ENCODE data around the gene ADAM10.
A peak's percentile ranks its signal among the peaks of the same experiment; 100 is the strongest.

The ADAM10 gene

GRCh38 chr15:58760385-58761009, 11.0 kb upstream of the ADAM10 start:
- DNase-seq (ENCODE audit: extremely low read depth in 1 of 2, low read depth in 1 of 2): no peak

DNA sequence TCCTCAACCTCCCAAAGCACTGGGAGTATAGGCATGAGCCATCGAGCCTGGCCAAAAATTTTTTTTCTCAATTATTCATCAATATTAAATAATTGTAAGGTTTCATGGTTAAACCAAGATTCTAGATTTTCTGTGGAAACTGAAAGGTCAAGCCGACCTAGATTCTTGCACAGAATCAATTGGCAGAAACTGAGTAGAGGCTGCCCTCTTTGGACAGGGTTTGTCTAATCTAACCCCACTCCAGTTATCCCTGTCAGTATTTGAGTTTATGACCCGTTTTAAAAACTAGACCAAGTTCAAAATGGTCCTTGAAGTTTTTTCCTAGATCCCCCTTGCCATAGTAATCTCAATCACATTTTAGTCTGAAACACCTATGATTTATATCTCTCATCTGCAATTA, 8.6 kb upstream of the ADAM10 start:
- DNase-seq (ENCODE audit: extremely low read depth in 1 of 2, low read depth in 1 of 2): no peak

GRCh38 chr15:58755956-58756355, 6.4 kb upstream of the ADAM10 start:
- no peak for DNase-seq (ENCODE audit: extremely low read depth in 1 of 2, low read depth in 1 of 2)

DNA sequence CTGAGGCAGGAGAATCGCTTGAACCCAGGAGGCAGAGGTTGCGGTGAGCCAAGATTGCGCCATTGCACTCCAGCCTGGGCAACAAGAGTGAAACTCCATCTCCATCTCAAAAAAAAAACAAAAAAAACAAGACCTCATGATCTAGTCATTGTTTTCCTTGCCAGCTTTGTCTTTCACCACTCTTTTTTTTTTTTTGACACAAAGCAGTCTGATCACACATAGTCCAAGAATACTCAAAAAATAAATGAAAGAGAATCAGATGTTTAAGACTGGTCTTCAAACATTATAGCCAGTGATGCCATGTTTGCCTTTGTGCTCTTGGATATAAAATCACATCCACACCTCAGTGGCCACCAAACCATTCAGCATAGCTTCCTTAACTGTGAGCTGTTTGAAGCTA, 5.8 kb upstream of the ADAM10 start:
- no peak for DNase-seq (ENCODE audit: extremely low read depth in 1 of 2, low read depth in 1 of 2)

DNA sequence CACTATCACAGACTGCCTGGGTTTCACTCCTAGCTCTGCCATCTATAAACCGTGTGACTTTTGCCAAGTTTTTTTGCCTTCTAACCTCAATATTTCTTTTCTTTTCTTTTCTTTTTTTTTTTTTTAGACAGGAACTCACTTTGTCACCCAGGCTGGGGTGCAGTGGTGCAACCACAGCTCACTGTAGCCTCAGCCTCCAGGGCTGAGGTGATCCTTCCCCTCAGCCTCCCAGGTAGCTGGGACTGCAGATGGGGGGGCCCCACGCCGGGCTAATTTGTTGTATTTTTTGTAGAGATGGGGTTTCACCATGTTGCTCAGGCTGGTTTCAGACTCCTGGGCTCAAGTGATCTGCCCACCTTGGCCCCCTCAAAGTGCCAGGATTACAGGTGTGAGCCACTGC, 3.2 kb upstream of the ADAM10 start:
- DNase-seq (ENCODE audit: extremely low read depth in 1 of 2, low read depth in 1 of 2): no peak

- DNase-seq (ENCODE audit: extremely low read depth in 1 of 2, low read depth in 1 of 2): peak in 1 of 2 donors; percentile 18
Observed at GRCh38 chr15:58748852-58749531, 515 bp downstream of the ADAM10 start.

- DNase-seq (ENCODE audit: extremely low read depth in 1 of 2, low read depth in 1 of 2): no peak
Observed at GRCh38 chr15:58748040-58748851, 1.3 kb downstream of the ADAM10 start.

DNA sequence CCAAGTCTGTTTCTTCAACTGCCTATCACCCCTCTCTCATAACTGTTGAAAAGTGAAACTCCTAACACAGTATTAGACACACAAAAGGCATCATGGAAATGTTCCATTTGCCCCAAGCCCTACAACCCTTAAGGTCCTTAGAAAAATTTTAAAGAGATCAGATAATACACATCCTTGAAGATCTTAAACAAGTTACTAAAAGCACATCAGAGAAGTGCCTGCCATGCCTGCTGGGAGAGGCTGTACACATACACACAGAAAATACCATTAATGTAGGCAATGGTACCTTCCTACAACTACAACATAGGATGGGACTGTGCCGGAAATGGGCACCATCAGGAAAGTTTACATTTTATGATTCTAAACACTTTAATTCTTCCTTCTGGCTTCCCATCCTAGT, 3.3 kb downstream of the ADAM10 start:
- no peak for DNase-seq (ENCODE audit: extremely low read depth in 1 of 2, low read depth in 1 of 2)

GRCh38 chr15:58742819-58743502, 6.5 kb downstream of the ADAM10 start:
- no peak for DNase-seq (ENCODE audit: extremely low read depth in 1 of 2, low read depth in 1 of 2)

DNA sequence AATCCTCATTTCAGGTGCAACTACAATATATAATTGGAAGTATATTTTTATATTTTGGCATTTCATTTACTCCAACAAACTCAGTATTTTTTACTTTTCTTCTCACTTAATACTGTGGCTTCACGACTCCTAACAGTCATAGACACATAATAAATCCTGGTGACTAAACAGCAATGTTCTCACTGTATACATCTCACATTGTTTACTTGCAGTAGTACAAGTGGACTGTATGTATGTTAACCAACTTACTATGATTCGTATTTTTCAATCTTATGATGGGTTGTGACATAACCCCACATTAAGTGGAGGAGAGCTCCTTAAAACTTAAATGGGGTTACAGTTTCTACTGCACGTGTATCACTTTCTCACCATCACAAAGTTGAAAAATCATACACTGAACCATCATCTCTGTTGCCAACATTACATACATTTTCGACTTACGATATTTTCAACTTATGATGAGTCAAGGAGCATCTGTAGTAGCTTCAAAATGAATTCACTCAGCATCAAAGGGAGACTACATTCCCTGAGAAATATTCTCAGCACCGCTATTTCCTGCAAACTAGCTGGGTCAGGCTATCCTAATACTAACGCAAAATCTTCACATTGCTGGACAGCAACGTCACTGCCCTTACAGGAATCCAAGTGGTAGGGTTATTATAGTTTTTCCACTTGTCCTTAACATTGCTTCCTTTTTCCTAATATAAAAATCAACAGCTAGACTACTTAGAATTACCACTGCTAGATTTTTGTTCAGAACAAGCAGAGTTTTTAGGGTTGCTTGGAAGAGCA, 7.3 kb downstream of the ADAM10 start:
- DNase-seq (ENCODE audit: extremely low read depth in 1 of 2, low read depth in 1 of 2): no peak

DNA sequence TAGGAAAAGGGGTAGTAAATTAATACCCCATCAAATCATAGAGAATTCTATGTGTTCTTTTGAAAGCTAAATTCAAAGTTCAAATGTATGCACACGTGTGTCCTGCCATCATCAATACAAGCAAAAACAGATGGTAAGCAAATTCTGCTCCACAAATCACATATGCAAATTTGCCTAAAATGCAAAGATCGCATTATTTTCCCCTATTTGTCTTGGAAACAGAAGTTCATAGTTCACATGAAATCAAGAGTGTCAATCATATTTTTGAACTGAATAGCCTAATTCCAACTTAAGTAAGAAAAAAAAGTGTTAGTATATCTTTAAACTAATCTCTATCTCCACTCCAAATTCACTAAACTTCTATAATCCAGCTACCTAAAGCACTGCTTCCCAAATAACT, 8.5 kb downstream of the ADAM10 start:
- no peak for DNase-seq (ENCODE audit: extremely low read depth in 1 of 2, low read depth in 1 of 2)

DNA sequence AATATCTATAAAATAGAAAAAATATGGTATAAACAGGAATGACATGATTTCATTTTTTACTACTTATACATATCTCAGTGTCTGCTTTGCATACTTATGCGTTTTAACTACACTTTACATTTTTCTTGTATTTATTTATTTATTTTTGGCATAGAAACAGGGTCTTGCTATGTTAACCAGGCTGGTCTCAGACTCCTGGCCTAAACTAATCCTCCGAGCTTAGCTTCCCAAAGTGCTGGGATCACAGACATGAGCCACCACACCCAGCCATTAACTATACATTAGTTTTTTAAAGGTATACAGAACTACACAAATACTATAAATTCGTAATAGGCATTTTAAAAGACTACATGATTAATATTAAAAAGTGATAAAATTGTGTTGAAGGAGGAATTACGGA, 9.1 kb downstream of the ADAM10 start:
- DNase-seq (ENCODE audit: extremely low read depth in 1 of 2, low read depth in 1 of 2): no peak

DNA sequence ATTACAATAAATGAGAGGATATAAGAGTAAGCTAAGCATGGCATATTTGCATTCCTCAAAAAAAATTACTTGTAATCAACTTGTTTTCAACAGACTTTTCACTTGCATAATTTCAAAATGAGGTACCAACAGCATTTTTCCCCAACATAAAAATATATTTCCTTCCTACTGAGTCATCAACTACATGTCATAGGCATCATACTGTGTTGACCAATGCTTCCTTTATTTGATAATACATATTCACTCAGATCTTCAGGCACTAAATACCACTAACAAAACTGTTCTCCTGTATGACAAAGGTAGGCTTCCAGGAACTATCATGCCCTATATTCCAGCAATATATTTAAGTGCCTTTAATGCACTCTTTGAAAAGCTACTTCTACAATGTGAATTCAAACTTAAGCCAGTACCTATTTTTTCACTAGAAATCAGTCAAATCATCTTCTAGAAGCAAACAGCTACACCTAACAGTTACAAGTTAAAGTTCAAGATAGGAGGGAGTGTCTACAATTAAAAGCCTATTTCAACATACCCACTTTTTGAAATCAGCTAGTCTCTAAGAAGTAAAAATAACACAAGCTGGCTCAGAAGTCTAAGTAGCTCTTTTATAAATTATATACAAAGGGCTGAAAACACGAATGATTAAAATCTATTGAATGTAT, 11.3 kb downstream of the ADAM10 start:
- no peak for DNase-seq (ENCODE audit: extremely low read depth in 1 of 2, low read depth in 1 of 2)

- no peak for DNase-seq (ENCODE audit: extremely low read depth in 1 of 2, low read depth in 1 of 2)
Observed at GRCh38 chr15:58737298-58737697, 12.2 kb downstream of the ADAM10 start.

DNA sequence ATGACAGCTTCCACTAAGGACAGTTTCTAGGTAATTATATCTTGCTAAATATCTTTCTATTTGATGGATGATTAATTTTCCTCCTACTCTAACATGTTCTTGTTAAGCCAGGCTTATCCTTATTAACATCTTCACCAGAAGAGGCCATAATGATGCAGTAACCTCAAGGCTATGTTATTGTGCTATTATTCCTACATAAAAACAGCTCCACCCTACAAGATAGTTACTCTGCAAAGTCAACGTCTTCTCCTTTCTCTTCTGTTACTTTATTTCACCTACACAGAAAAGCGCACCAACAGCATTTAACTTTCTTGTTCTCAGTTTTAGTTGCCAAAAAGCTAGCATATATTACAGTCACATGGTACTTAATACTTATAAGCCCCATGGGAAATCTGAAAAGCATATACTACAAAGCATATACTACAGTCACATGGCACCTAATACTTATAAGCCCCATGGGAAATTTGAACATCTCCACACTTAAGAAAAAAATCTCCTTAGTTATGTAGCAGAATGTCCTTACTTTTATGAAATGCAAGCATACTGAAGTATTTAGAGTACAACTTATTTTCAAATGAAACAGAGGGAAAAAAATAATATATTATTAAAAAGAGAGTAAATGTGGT, 13.4 kb downstream of the ADAM10 start:
- no peak for DNase-seq (ENCODE audit: extremely low read depth in 1 of 2, low read depth in 1 of 2)

DNA sequence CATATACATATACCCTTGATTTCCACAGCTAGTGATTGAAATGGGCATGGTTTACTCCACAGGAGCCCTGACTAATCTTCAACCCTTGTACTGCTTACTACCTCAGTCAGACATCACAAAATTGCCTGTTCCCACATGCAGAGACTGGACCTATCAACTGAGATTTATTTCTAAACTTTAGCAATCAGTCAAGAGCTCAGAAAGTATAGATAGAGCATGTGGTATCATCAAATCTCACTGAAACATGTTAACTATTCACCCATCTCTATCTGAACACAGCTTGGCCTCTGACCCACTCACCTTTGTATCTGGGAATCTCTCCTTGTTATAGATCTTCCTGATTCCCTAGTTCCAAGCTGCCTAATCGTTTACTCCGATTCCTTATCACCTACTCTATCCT, 14.6 kb downstream of the ADAM10 start:
- DNase-seq (ENCODE audit: extremely low read depth in 1 of 2, low read depth in 1 of 2): no peak

DNA sequence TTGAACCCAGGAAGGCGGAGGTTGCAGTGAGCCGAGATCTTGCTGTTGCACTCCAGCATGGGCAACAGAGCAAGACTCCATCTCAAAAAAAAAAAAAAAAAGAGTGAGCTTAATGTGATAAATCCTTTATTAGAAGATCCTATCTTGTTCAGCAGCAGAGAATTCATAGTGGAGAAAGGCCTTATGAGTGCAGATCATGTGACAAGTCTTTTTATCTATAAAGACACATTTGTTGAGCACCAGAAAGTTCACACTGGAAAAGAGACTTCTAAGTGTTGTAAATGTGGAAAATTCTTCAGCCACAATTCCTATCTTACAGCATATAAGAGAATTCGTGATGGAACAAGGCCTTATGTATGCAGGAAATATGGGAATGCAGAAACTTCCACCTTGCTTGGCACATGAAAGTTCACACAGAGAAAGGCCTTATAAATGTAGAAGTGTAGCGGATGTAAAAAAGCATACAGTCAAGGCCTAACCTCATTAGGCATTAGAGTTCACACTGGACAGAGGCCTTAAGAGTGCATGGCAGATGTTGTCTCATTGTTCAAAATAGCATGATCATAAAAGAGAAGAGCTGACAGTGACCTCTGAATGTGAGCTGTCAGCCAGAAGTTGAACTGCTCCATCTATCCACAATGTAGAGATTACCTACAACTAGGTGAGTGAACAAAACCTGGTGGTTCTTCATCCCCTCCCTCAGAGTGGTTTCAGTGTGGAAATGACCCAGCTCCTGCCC, 16.7 kb downstream of the ADAM10 start:
- DNase-seq (ENCODE audit: extremely low read depth in 1 of 2, low read depth in 1 of 2): no peak

DNA sequence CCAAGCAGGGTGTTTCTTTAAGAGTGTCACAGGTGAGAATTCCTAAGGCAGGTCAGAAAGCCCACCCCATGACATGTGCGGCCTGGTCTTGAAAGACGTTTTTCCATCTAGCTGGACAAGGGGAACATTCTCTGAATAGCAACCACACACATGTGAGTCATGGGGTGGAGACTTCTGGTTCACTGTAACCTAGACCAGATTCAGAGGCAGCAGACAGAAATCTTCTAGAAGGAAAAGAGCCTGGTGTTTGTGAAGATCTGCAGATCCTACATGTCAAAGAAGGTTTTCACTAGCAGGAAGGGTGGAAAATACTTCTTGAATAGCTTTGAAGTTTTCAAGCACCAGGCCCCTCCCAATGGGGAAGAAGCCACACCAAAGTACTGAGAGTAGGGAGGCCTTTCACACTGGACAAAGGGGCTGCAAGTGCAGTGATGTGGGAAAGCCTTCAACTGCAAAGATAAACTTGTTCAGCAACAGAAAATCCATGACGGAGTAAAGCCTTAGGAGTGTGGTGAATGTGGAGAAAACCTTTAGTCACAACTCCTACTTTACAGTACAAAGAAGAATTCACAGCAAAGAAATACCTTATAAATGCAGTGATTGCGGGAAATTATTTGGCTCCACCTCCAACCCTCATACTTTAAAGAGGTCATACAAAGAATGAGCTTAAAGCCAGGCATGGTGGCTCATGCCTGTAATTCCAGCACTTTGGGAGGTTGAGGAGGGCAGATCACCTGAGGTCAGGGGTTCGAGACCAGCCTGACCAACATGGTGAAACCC, 17.6 kb downstream of the ADAM10 start:
- no peak for DNase-seq (ENCODE audit: extremely low read depth in 1 of 2, low read depth in 1 of 2)
